Mucosa of descending colon (tissue), 3 donors: ENCODE data around the gene ATPAF2. TPM values are rescaled to one million over a fixed set of nuclear protein-coding genes. Genes with fewer than 3 reads are reported as not detected.

Experiments
- ATAC-seq: fragments of 200-7000 bp; cut with Tn5 transposase; one replicate; pipeline ENCODE4 v1.9.1; 2020; ENCODE audit warnings: mild to moderate bottlenecking, moderate library complexity
- DNase-seq, 3 donors: peaks; one replicate each; pipeline ENCODE4 v3.0.0-alpha.2; 2020
- H3K36me3 ChIP-seq: fragments of 200-600 bp; one replicate; pipeline ENCODE4 v1.8.0; 2021; ENCODE audit warnings: low read depth, mild to moderate bottlenecking
- H3K4me1 ChIP-seq: fragments of 200-600 bp; one replicate; pipeline ENCODE4 v1.8.0; 2021; ENCODE audit warnings: low read depth, mild to moderate bottlenecking
- H3K4me3 ChIP-seq: fragments of 200-600 bp; one replicate; pipeline ENCODE4 v1.8.0; 2021; ENCODE audit warnings: mild to moderate bottlenecking
- H3K9me3 ChIP-seq: fragments of 200-600 bp; one replicate; pipeline ENCODE4 v1.8.0; 2021; ENCODE audit warnings: mild to moderate bottlenecking
- intact Hi-C, 2 donors: fragments of 100-400 bp; cut with DNase I in 1 of 2; cut with micrococcal nuclease in 1 of 2; formaldehyde crosslinking; loops; one replicate each; pipeline versions ENCODE4 v1.11.0 to v1.11.1; 2022; cut with DNase I, micrococcal nuclease
- total RNA-seq, 3 donors: library from RNA; stranded (reverse); fragmentation: NEBNext Ultra II Directional in 2 of 3; extraction: Animal tissue kit (Norgen Biotek cat#: 25700) in 2 of 3; gene quantifications; one replicate each; pipeline versions ENCODE4 v1.2.1 to v1.2.4, GENCODE V29; 2021 to 2023
- TF ChIP-seq, protein P1 (sequence below): fragments of 200-600 bp; IDR thresholded peaks from one replicate; pipeline ENCODE4 v1.8.0; 2022; ENCODE audit warnings: antibody characterized with exemption, mild to moderate bottlenecking
- donor health status: DM: no; HTN: no; CAD: no; lungs with moderate emphysema.
- donor health status: DM: no; HTN: no; CAD: no.
- donor health status: DM: no; HTN: yes; CAD: no.

The ATPAF2 gene
- total RNA-seq, 3 donors from 2014 or later, result 26.0 to 33.9 (median 27.2) TPM

DNA sequence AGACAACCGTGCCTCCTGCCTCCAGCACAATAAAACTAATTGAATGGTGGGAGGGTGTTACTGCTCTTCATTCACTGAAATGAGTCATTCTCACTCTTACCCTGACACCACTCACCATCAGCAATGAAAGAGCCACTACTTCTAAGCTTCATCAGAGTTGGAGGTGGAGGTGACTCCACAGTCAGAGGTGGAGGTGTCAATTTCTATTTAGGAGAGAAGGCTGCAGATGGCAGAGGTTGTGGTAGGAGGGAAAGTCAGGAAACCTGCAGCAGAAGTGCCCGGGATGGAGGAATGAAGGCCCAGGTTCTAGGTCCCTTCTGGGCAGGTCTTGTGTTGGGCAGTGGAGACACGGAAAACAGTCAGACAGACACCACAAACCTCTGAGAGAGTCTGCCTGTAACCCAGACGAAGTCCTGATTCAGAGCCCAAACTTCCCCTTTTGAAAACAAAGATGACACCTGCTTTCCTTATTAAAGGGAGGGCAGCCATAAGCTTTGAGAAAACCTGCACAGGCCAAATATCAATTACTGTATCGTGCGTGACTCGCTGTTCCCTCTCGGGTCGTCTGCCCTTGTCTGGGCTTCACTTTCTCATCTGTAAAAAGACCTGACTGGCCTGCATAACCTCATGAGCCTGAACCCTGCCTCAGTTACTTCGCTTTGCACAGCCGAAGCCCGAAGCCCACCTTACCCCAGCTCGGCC lies 668 bp downstream of the ATPAF2 start:
- ATAC-seq (peak; percentile 0), DNase-seq (no peak)
- peaks cover 18% of the 10 kb centered on the region for H3K4me1 ChIP-seq
- TF ChIP-seq, protein P1, sequence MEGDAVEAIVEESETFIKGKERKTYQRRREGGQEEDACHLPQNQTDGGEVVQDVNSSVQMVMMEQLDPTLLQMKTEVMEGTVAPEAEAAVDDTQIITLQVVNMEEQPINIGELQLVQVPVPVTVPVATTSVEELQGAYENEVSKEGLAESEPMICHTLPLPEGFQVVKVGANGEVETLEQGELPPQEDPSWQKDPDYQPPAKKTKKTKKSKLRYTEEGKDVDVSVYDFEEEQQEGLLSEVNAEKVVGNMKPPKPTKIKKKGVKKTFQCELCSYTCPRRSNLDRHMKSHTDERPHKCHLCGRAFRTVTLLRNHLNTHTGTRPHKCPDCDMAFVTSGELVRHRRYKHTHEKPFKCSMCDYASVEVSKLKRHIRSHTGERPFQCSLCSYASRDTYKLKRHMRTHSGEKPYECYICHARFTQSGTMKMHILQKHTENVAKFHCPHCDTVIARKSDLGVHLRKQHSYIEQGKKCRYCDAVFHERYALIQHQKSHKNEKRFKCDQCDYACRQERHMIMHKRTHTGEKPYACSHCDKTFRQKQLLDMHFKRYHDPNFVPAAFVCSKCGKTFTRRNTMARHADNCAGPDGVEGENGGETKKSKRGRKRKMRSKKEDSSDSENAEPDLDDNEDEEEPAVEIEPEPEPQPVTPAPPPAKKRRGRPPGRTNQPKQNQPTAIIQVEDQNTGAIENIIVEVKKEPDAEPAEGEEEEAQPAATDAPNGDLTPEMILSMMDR, result no peak
- intact Hi-C loops, result loop anchor here (10.0 kb wide), 2 partner anchors 53 to 363 kb away; no protein-coding TSS in a partner anchor
- no peaks in the 10 kb centered on the region for H3K36me3 ChIP-seq
- peak overlapping the region; percentile 77 for H3K4me3 ChIP-seq
- no peaks in the 10 kb centered on the region for H3K9me3 ChIP-seq

DNA sequence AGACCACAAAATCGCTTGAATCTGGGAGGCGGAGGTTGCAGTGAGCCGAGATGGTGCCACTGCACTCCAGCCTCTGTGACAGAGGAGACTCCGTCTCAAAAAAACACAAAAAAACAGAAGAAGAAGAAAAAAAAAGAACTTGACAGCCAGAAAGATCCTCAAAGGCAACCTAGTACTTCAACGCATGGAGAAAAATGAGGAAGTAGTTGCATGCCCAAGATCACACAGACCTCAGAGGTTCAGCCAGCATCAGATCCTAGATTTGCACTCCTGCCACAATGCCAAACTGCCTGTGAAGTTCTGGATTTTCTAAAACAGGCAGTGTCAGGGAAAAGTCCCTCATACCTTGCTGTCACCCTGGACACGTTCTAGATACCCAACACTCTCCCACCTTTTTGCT lies 1.5 kb downstream of the ATPAF2 start:
- intact Hi-C loops, result loop anchor here (10.0 kb wide), 2 partner anchors 53 to 363 kb away; no protein-coding TSS in a partner anchor
- ATAC-seq (no peak), DNase-seq (no peak)
- Histone ChIP-seq H3K36me3 (no peaks in the 10 kb centered on the region), H3K4me3 (no peak overlapping the region), H3K9me3 (no peaks in the 10 kb centered on the region), H3K4me1 (peaks cover 18% of the 10 kb centered on the region)
- TF ChIP-seq, protein P1, result no peak

DNA sequence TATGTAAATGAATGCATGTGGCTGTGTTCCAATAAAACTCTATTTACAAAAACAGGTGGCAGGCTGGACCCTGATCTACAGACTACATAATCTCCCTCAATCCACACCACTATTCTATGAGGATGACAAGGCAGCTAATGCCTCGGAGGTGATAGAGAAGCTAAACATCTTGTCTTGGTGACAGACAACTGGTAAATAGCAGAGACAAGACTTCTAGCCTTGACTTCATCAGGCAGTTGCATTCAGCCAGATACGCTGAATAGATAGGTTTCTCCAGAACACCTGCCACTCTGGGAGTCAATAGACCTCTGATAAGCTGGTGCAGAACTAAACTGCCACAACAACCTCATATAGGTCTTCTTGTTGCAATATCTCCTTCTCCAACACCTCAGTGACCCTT lies 3.3 kb downstream of the ATPAF2 start:
- TF ChIP-seq, protein P1, result no peak
- Histone ChIP-seq H3K9me3 (no peaks in the 10 kb centered on the region), H3K4me3 (no peak overlapping the region), H3K36me3 (no peaks in the 10 kb centered on the region), H3K4me1 (peaks cover 18% of the 10 kb centered on the region)
- DNase-seq (no peak), ATAC-seq (no peak)
- intact Hi-C loops, result loop anchor here (10.0 kb wide), 2 partner anchors 51 to 361 kb away; no protein-coding TSS in a partner anchor

DNA sequence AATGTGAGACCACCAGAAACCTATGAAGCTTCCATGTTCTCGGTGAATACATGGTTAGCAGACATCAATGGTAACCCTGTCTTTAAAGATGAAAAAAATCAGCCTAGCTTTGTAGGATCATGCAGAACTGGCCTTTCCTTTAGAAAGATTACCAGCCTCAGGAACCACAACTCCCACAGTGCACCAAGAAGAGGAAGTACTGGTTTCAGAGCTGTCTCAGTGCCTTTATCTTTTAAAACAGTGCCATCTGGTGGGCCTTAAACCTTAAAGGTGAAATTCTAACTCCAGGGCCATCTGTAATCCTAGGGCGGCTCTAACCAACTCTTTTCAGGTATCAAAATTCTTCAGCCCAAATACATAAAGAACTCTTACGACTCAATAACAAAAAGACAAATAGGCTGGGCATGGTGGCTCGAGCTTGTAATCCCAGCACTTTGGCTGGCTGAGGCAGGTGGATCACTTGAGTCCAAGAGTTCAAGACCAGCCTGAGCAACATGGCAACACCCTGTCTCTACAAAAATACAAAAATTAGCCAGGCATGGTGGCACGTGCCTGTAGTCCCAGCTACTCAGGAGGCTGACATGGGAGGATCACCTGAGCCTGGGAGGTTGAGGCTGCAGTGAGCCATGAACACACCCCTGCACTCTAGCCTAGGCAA lies 5.4 kb downstream of the ATPAF2 start:
- Histone ChIP-seq H3K4me3 (no peak overlapping the region), H3K36me3 (no peaks in the 10 kb centered on the region), H3K4me1 (peaks cover 11% of the 10 kb centered on the region), H3K9me3 (no peaks in the 10 kb centered on the region)
- DNase-seq (peak in 1 of 3 donors; percentile 85), ATAC-seq (peak; percentile 97)
- TF ChIP-seq, protein P1, result no peak
- intact Hi-C loops, result loop anchor here (10.0 kb wide), 2 partner anchors 49 to 359 kb away; no protein-coding TSS in a partner anchor

DNA sequence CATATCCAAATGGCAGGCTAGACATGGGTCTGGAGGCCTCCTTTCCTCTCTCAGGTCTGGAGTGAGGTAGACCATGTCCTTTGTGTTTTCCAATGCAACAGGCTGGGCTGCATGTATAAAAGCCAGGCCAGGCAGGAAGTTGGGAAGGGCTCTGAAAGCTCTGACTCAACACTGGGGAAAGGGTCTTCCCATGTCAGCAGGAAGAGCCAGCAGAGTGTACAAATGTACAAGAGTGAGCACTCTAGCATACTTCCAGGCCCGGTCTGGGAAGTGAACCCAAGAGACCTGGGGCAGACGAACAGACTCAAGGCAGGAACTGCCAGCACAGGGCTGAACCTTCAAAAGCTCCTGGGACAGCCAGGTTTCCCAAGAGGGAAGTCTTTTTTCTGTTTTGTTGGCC lies 7.0 kb downstream of the ATPAF2 start:
- ATAC-seq, result no peak
- intact Hi-C loops, result loop anchor here (10.0 kb wide), 2 partner anchors 47 to 357 kb away; no protein-coding TSS in a partner anchor

More for the DNA sequence above, 7.0 kb downstream of the ATPAF2 start:
- H3K36me3 ChIP-seq, result no peaks in the 10 kb centered on the region
- H3K4me3 ChIP-seq, result no peak overlapping the region
- no peaks in the 10 kb centered on the region for H3K9me3 ChIP-seq
- TF ChIP-seq, protein P1, result no peak
- no peak for DNase-seq
- H3K4me1 ChIP-seq, result no peaks in the 10 kb centered on the region
